ENCODE measurements around the gene OLFML2A. TPM values are rescaled to one million over a fixed set of nuclear protein-coding genes. Genes with fewer than 3 reads are reported as not detected.

OLFML2A gene
- total RNA-seq, 2 experiments from 2014 or later = 4.4 to 6.7 TPM

DNA sequence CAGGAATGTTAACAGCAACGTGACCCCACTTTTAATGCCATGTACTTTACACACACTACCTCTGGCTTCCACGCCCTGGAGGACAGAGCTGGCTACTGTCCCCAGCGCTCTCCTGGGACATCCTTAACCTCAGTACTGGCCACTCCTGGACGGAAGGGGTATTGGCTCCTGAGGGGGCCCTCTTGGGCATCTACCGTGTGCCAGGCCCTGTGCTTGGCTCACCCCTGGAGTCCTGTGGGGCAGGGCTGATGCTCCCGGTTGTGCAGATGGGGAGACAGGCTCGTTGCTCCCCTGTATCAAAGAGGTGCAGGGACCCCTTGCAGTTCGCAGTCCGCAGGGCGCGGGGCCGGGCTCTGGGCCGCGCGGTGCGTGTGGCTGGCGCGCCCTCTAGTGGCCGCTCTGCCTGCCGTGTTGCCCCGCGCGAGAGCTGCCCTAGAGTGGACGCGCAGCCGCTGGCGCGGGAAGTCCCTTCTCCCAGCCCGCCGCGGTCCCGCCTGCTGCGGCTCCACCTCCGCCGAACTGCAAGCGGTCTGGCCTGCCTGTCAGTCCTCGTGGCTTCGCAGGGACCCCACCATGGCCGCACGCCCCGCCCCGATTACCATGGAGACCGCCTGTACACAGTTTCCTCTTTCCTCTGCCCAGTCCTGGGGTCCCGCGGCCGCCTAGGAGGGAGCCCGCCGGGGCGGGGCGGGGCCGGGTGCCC, 76.0 kb downstream of the OLFML2A start, which contains the start of gene WDR38:
Gene WDR38, plus strand, starts transcription at position 632 of the 703 bp plus-strand sequence. CDS start 72 bp downstream, outside the sequence.
- Histone ChIP-seq H3K9me3 (ENCODE audit: low read length) (no peaks in the 10 kb centered on the region), H3K36me3 (ENCODE audit: insufficient read depth, low read length) (peaks cover 20% of the 10 kb centered on the region), H3K9me2 (ENCODE audit: insufficient read depth, low read length) (no peaks in the 10 kb centered on the region), H3K4me1 (ENCODE audit: insufficient read depth, low read length, poor library complexity, severe bottlenecking) (peaks cover 11% of the 10 kb centered on the region), H2AFZ (ENCODE audit: low read length) (peak within 1 kb of the TSS; percentile 9; the same call in 1 of the 2 replicates), H3K4me3 (ENCODE audit: low read depth, low read length, poor library complexity, severe bottlenecking) (peak within 1 kb of the TSS; percentile 63), H3K4me2 (ENCODE audit: low read length) (peak within 1 kb of the TSS; percentile 72), H3K79me2 (ENCODE audit: insufficient read depth, low read depth, low read length) (no peaks in the 10 kb centered on the region), H4K20me1 (ENCODE audit: insufficient read depth, low read length) (no peaks in the 10 kb centered on the region), H3K27ac (ENCODE audit: low read depth, low read length, poor library complexity, severe bottlenecking) (no peak within 1 kb of the TSS)
- peak; percentile 76 for DNase-seq (ENCODE audit: low spot score)
- POLR2A ChIA-PET = interaction anchor here (2.3 kb wide), 1 partner anchor 76 kb away, joined by 6 read pairs; the partner anchor contains the start of gene OLFML2A
- BruUV-seq (replicated peaks) = no TSS peak
- intact Hi-C loops (cut with micrococcal nuclease; ENCODE audit: unreplicated experiment) = loop anchor here (1.0 to 10.0 kb wide), 5 partner anchors 41 to 522 kb away; no protein-coding TSS in a partner anchor
- CTCF ChIA-PET (ENCODE audit: unreplicated experiment) = interaction anchor here (0.8 to 1.4 kb wide), 3 partner anchors 79 to 86 kb away, joined by 3 to 5 read pairs (median 3); partner anchors contain the start of gene NR6A1
- no peak for TF ChIP-seq EZH2phosphoT487 (IDR thresholded peaks at IDR 0.05; ENCODE audit: borderline replicate concordance, low read depth, low read length)
- TF ChIP-seq, protein P1, sequence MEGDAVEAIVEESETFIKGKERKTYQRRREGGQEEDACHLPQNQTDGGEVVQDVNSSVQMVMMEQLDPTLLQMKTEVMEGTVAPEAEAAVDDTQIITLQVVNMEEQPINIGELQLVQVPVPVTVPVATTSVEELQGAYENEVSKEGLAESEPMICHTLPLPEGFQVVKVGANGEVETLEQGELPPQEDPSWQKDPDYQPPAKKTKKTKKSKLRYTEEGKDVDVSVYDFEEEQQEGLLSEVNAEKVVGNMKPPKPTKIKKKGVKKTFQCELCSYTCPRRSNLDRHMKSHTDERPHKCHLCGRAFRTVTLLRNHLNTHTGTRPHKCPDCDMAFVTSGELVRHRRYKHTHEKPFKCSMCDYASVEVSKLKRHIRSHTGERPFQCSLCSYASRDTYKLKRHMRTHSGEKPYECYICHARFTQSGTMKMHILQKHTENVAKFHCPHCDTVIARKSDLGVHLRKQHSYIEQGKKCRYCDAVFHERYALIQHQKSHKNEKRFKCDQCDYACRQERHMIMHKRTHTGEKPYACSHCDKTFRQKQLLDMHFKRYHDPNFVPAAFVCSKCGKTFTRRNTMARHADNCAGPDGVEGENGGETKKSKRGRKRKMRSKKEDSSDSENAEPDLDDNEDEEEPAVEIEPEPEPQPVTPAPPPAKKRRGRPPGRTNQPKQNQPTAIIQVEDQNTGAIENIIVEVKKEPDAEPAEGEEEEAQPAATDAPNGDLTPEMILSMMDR (conservative IDR thresholded peaks at IDR 0.05; ENCODE audit: low read length) = peak; percentile 94

DNA sequence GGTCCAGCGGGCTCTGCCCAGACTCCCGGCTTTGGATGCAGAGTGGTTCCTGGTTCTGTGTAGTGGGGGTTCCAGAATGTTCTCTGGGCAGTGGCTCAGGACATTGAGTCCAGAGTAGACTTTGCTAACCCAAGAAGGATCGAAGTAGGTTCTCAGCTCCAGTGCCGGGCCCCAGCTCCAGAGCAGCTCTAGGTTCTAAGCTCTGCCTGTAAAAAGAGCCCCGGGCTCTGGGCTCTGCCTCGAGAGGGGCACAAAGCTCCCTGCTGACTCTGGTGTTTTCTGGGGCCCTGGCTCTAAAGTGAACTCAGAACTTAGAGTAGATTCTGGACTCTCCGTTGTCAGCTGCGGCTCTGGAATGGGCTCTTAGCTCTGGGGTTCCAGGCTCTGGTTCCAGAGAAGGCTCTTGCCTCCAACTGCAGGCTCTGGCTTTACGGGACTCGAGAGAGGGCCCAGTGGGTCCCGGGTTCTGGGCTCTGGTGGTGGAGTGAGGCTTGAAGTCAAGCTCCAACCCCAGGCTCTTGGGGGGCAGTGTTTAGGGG, 76.7 kb downstream of the OLFML2A start:
- Histone ChIP-seq H4K20me1 (ENCODE audit: insufficient read depth, low read length) (no peaks in the 10 kb centered on the region), H3K4me2 (ENCODE audit: low read length) (peak overlapping the region; percentile 72), H3K9me3 (ENCODE audit: low read length) (no peaks in the 10 kb centered on the region), H3K4me1 (ENCODE audit: insufficient read depth, low read length, poor library complexity, severe bottlenecking) (peaks cover 12% of the 10 kb centered on the region), H3K9me2 (ENCODE audit: insufficient read depth, low read length) (no peaks in the 10 kb centered on the region), H3K36me3 (ENCODE audit: insufficient read depth, low read length) (peaks cover 27% of the 10 kb centered on the region), H3K27ac (ENCODE audit: low read depth, low read length, poor library complexity, severe bottlenecking) (no peak overlapping the region), H3K79me2 (ENCODE audit: insufficient read depth, low read depth, low read length) (peaks cover under 1% of the 10 kb centered on the region; the same call in 1 of the 2 replicates), H3K4me3 (ENCODE audit: low read depth, low read length, poor library complexity, severe bottlenecking) (peak overlapping the region; percentile 63), H2AFZ (ENCODE audit: low read length) (peak overlapping the region; percentile 9; the same call in 1 of the 2 replicates)
- ChIA-PET CTCF (ENCODE audit: unreplicated experiment) (interaction anchor here (0.8 to 1.1 kb wide), 2 partner anchors 79 to 82 kb away, joined by 3 to 5 read pairs; partner anchors contain the start of gene NR6A1), POLR2A (interaction anchor here (2.3 kb wide), 1 partner anchor 77 kb away, joined by 6 read pairs; the partner anchor contains the start of gene OLFML2A)
- no TSS peak for BruUV-seq (replicated peaks)
- intact Hi-C loops (cut with micrococcal nuclease; ENCODE audit: unreplicated experiment) = loop anchor here (1.0 to 10.0 kb wide), 5 partner anchors 41 to 521 kb away; no protein-coding TSS in a partner anchor
- no peak for DNase-seq (ENCODE audit: low spot score)
- TF ChIP-seq, protein P1 (conservative IDR thresholded peaks at IDR 0.05; ENCODE audit: low read length) = no peak
- TF ChIP-seq EZH2phosphoT487 (IDR thresholded peaks at IDR 0.05; ENCODE audit: borderline replicate concordance, low read depth, low read length) = no peak

Data from OCI-LY7 (cell line).